SK-N-DZ (cell line): Measurements from ENCODE around the gene ID2. TPM values are rescaled to one million over a fixed set of nuclear protein-coding genes. Genes with fewer than 3 reads are reported as not detected.

Source experiments
- DNase-seq: peaks from one replicate; pipeline ENCODE4 v3.0.0-alpha.2; 2015; ENCODE audit warnings: low spot score
- polyA plus RNA-seq, 2 experiments: library from polyadenylated mRNA; depleted of rRNA; stranded (reverse); fragments of >200 nt; gene quantifications; 2 replicates each; pipeline ENCODE4 v1.2.3, GENCODE V29; 2014

The ID2 gene
- polyA plus RNA-seq (2014; cell fraction: cytosol; rRNA removed) = 202 TPM in 2 replicates
- polyA plus RNA-seq (2014; cell fraction: nucleus; rRNA removed) = 178 and 310 TPM in 2 replicates

GRCh38 chr2:8681786-8682692, at the start of gene ID2:
ID2 (plus strand) TSS chr2:8682056; CDS start chr2:8682166, 110 bp downstream.
- peak; percentile 98 for DNase-seq

- DNase-seq = no peak
Measured at GRCh38 chr2:8632755-8633154, 49.1 kb upstream of the ID2 start.

- no peak for DNase-seq
Measured at GRCh38 chr2:8633186-8633734, 48.6 kb upstream of the ID2 start.

- DNase-seq = no peak
Measured at GRCh38 chr2:8633735-8634313, 48.0 kb upstream of the ID2 start.

GRCh38 chr2:8634466-8635172, 47.2 kb upstream of the ID2 start:
- DNase-seq = no peak

- DNase-seq = no peak
Measured at GRCh38 chr2:8636041-8636491, 45.8 kb upstream of the ID2 start.

- no peak for DNase-seq
Measured at GRCh38 chr2:8636721-8637636, 44.9 kb upstream of the ID2 start.

- DNase-seq = no peak
Measured at GRCh38 chr2:8638327-8638726, 43.5 kb upstream of the ID2 start.

- DNase-seq = no peak
Measured at GRCh38 chr2:8639122-8639635, 42.7 kb upstream of the ID2 start.

- no peak for DNase-seq
Measured at GRCh38 chr2:8640498-8640897, 41.4 kb upstream of the ID2 start.

GRCh38 chr2:8641301-8641965, 40.4 kb upstream of the ID2 start:
- DNase-seq = no peak

GRCh38 chr2:8642366-8643068, 39.3 kb upstream of the ID2 start:
- no peak for DNase-seq

- no peak for DNase-seq
Measured at GRCh38 chr2:8643250-8643995, 38.4 kb upstream of the ID2 start.

- no peak for DNase-seq
Measured at GRCh38 chr2:8643996-8644356, 37.9 kb upstream of the ID2 start.

GRCh38 chr2:8644605-8645175, 37.2 kb upstream of the ID2 start:
- DNase-seq = no peak

- DNase-seq = no peak
Measured at GRCh38 chr2:8645176-8645831, 36.6 kb upstream of the ID2 start.

- DNase-seq = no peak
Measured at GRCh38 chr2:8646731-8647461, 35.0 kb upstream of the ID2 start.
